ENCODE data around the gene PSMC2. TPM values are rescaled to one million over a fixed set of nuclear protein-coding genes. Genes with fewer than 3 reads are reported as not detected.

PSMC2 gene
- total RNA-seq, 1 experiment from 2014 or later = 200 TPM

GRCh38 chr7:103379270-103379975 lies 32.0 kb downstream of the PSMC2 start:
- H3K27me3 Mint-ChIP-seq (ENCODE audit: insufficient read depth, unreplicated experiment) = no peaks in the 10 kb centered on the region
- Histone ChIP-seq H3K27me3 (replicated peaks; ENCODE audit: control insufficient read depth, insufficient read depth, low read length) (no peaks in the 10 kb centered on the region), H3K9me3 (no peaks in the 10 kb centered on the region), H3K4me1 (no peaks in the 10 kb centered on the region), H3K36me3 (ENCODE audit: control insufficient read depth, insufficient read depth, low read length) (no peaks in the 10 kb centered on the region), H3K4me3 (ENCODE audit: low read depth, low read length) (no peak overlapping the region)
- ChIA-PET POLR2A (interaction anchor here (0.6 kb wide), 1 partner anchor 39 kb away, joined by 9 read pairs; no protein-coding TSS in a partner anchor), CTCF (no interaction called here)
- H3K27ac Mint-ChIP-seq (ENCODE audit: unreplicated experiment) = no peak overlapping the region
- H3K4me1 Mint-ChIP-seq (ENCODE audit: low read depth, unreplicated experiment) = peaks cover 5% of the 10 kb centered on the region
- H3K4me3 Mint-ChIP-seq (ENCODE audit: unreplicated experiment) = no peak overlapping the region
- no TSS peak for BruUV-seq (replicated peaks)
- no peaks in the 10 kb centered on the region for H3K9me3 Mint-ChIP-seq (ENCODE audit: unreplicated experiment)
- no peak for TF ChIP-seq CTCF (IDR thresholded peaks at IDR 0.05; ENCODE audit: insufficient read depth in 1 of 2, low read depth in 1 of 2, low read length in 1 of 2, severe bottlenecking in 1 of 2, unreplicated experiment in 1 of 2)
- intact Hi-C loops (cut with micrococcal nuclease; ENCODE audit: unreplicated experiment) = no loop called here
- no peak for DNase-seq
- H3K36me3 Mint-ChIP-seq (ENCODE audit: insufficient read depth, unreplicated experiment) = no peaks in the 10 kb centered on the region

GRCh38 chr7:103380395-103381191 lies 33.1 kb downstream of the PSMC2 start:
- H3K4me1 ChIP-seq = no peaks in the 10 kb centered on the region
- Mint-ChIP-seq H3K9me3 (ENCODE audit: unreplicated experiment) (no peaks in the 10 kb centered on the region), H3K36me3 (ENCODE audit: insufficient read depth, unreplicated experiment) (no peaks in the 10 kb centered on the region), H3K27ac (ENCODE audit: unreplicated experiment) (no peak overlapping the region), H3K4me1 (ENCODE audit: low read depth, unreplicated experiment) (peaks cover 5% of the 10 kb centered on the region), H3K27me3 (ENCODE audit: insufficient read depth, unreplicated experiment) (no peaks in the 10 kb centered on the region), H3K4me3 (ENCODE audit: unreplicated experiment) (no peak overlapping the region)
- H3K27me3 ChIP-seq (replicated peaks; ENCODE audit: control insufficient read depth, insufficient read depth, low read length) = no peaks in the 10 kb centered on the region
- CTCF ChIA-PET = no interaction called here
- H3K4me3 ChIP-seq (ENCODE audit: low read depth, low read length) = no peak overlapping the region
- no peak for DNase-seq
- BruUV-seq (replicated peaks) = no TSS peak
- intact Hi-C loops (cut with micrococcal nuclease; ENCODE audit: unreplicated experiment) = no loop called here
- no peaks in the 10 kb centered on the region for H3K36me3 ChIP-seq (ENCODE audit: control insufficient read depth, insufficient read depth, low read length)
- POLR2A ChIA-PET = no interaction called here
- no peaks in the 10 kb centered on the region for H3K9me3 ChIP-seq
- no peak for TF ChIP-seq CTCF (IDR thresholded peaks at IDR 0.05; ENCODE audit: insufficient read depth in 1 of 2, low read depth in 1 of 2, low read length in 1 of 2, severe bottlenecking in 1 of 2, unreplicated experiment in 1 of 2)

GRCh38 chr7:103381280-103382031 lies 34.0 kb downstream of the PSMC2 start:
- no peak for TF ChIP-seq CTCF (IDR thresholded peaks at IDR 0.05; ENCODE audit: insufficient read depth in 1 of 2, low read depth in 1 of 2, low read length in 1 of 2, severe bottlenecking in 1 of 2, unreplicated experiment in 1 of 2)
- Mint-ChIP-seq H3K36me3 (ENCODE audit: insufficient read depth, unreplicated experiment) (no peaks in the 10 kb centered on the region), H3K4me1 (ENCODE audit: low read depth, unreplicated experiment) (peaks cover 5% of the 10 kb centered on the region), H3K4me3 (ENCODE audit: unreplicated experiment) (no peak overlapping the region), H3K9me3 (ENCODE audit: unreplicated experiment) (no peaks in the 10 kb centered on the region), H3K27ac (ENCODE audit: unreplicated experiment) (no peak overlapping the region), H3K27me3 (ENCODE audit: insufficient read depth, unreplicated experiment) (no peaks in the 10 kb centered on the region)
- no peaks in the 10 kb centered on the region for H3K36me3 ChIP-seq (ENCODE audit: control insufficient read depth, insufficient read depth, low read length)
- H3K4me3 ChIP-seq (ENCODE audit: low read depth, low read length) = no peak overlapping the region
- ChIA-PET CTCF (no interaction called here), POLR2A (no interaction called here)
- no peaks in the 10 kb centered on the region for H3K27me3 ChIP-seq (replicated peaks; ENCODE audit: control insufficient read depth, insufficient read depth, low read length)
- intact Hi-C loops (cut with micrococcal nuclease; ENCODE audit: unreplicated experiment) = no loop called here
- H3K4me1 ChIP-seq = no peaks in the 10 kb centered on the region
- DNase-seq = no peak
- no peaks in the 10 kb centered on the region for H3K9me3 ChIP-seq
- no TSS peak for BruUV-seq (replicated peaks)
